B cell (primary cell): Measurements from ENCODE around the gene COL10A1. TPM values are rescaled to one million over a fixed set of nuclear protein-coding genes. Genes with fewer than 3 reads are reported as not detected.

ENCODE experiments used
- ATAC-seq: fragments of 200-7000 bp; cut with Tn5 transposase; one replicate; pipeline ENCODE4 v1.10.0; 2021; ENCODE audit warnings: low read depth, mild to moderate bottlenecking, moderate number of reproducible peaks, moderate library complexity
- CTCF ChIA-PET: fragments of 350-600 bp; sonication (Branson Sonifier 250); formaldehyde crosslinking; loops from one replicate; lab custom pipeline; 2021; ENCODE audit warnings: antibody characterized with exemption, inconsistent platforms; lab: Charles Lee
- POLR2A ChIA-PET: fragments of 350-600 bp; sonication (Branson Sonifier 250); formaldehyde crosslinking; loops from one replicate; lab custom pipeline; 2021; ENCODE audit warnings: antibody characterized with exemption; lab: Charles Lee
- DNase-seq: peaks from one replicate; pipeline ENCODE4 v3.0.0; 2013
- H2AFZ ChIP-seq: 2 replicates; pipeline ENCODE4 v1.6.1; 2012; ENCODE audit warnings: mild to moderate bottlenecking, low read depth, low read length; ENCODE audit not compliant: insufficient read depth, poor library complexity, severe bottlenecking
- H3K27ac ChIP-seq, 2 donors: 1 replicate in 1 of 2; 2 replicates in 1 of 2; pipeline ENCODE4 v1.5.1; 2012 to 2013; ENCODE audit warnings: low read length in 2 of 2, mild to moderate bottlenecking in 2 of 2, moderate library complexity in 1 of 2
- H3K27me3 ChIP-seq, 4 experiments: fragments of 200-600 bp in 1 of 4; sonication (generic) in 1 of 4; replicated peaks in 1 of 4; 1 replicate in 2 of 4; 2 replicates in 2 of 4; pipeline versions ENCODE4 v1.6.1 to v1.7.0; 2013 to 2016; ENCODE audit warnings: low read length in 3 of 4, mild to moderate bottlenecking in 2 of 4, mixed read lengths in 1 of 4, moderate library complexity in 1 of 4; ENCODE audit not compliant: insufficient read depth in 4 of 4, control insufficient read depth in 3 of 4; ENCODE audit errors: control extremely low read depth in 1 of 4
- H3K36me3 ChIP-seq, 2 experiments: replicated peaks in 1 of 2; 1 replicate in 1 of 2; 2 replicates in 1 of 2; pipeline versions ENCODE4 v1.6.1 to v1.7.1; 2013; ENCODE audit warnings: low read length in 1 of 2; ENCODE audit not compliant: insufficient read depth in 2 of 2, control insufficient read depth in 1 of 2; ENCODE audit errors: control extremely low read depth in 1 of 2, extremely low read depth in 1 of 2
- H3K4me1 ChIP-seq, 2 donors: fragments of 200-600 bp in 1 of 2; sonication (generic) in 1 of 2; 1 replicate in 1 of 2; 2 replicates in 1 of 2; pipeline versions ENCODE4 v1.5.1 to v1.6.1; 2013 to 2017; ENCODE audit warnings: low read length in 2 of 2; ENCODE audit not compliant: control insufficient read depth in 2 of 2, insufficient read depth in 2 of 2
- H3K4me2 ChIP-seq: replicated peaks from 2 replicates; pipeline ENCODE3; 2012; ENCODE audit warnings: mild to moderate bottlenecking, low read depth, low read length; ENCODE audit not compliant: poor library complexity, severe bottlenecking
- H3K4me3 ChIP-seq, 5 experiments: fragments of 200-600 bp in 1 of 5; sonication (generic) in 1 of 5; 1 replicate in 3 of 5; 2 replicates in 2 of 5; pipeline versions ENCODE4 v1.5.1 to v1.7.0; 2011 to 2016; ENCODE audit warnings: low read length in 4 of 5, mild to moderate bottlenecking in 4 of 5, low read depth in 2 of 5, control low read depth in 1 of 5, moderate library complexity in 1 of 5; ENCODE audit not compliant: insufficient read depth in 1 of 5; ENCODE audit errors: control extremely low read depth in 1 of 5, extremely low read depth in 1 of 5
- H3K79me2 ChIP-seq: fragments of 200-600 bp; sonication (generic); one replicate; pipeline ENCODE4 v1.6.0; 2016; ENCODE audit warnings: low read length; ENCODE audit not compliant: control insufficient read depth, insufficient read depth
- H3K9ac ChIP-seq: fragments of 200-600 bp; sonication (generic); 2 replicates; pipeline ENCODE4 v1.6.1; 2017; ENCODE audit warnings: mild to moderate bottlenecking, low read length, moderate library complexity
- H3K9me3 ChIP-seq, 3 donors: one replicate each; pipeline versions ENCODE4 v1.6.1 to v1.7.1; 2013; ENCODE audit warnings: low read length in 2 of 3; ENCODE audit not compliant: control insufficient read depth in 2 of 3, insufficient read depth in 1 of 3; ENCODE audit errors: control extremely low read depth in 1 of 3
- H4K20me1 ChIP-seq: 2 replicates; pipeline ENCODE4 v1.6.0; 2012; ENCODE audit warnings: mild to moderate bottlenecking, low read length; ENCODE audit not compliant: insufficient read depth, control insufficient read depth, poor library complexity, severe bottlenecking
- H3K27ac Mint-ChIP-seq: one replicate; pipeline ENCODE4 v1.8.0; 2021; ENCODE audit warnings: mixed read lengths
- H3K27me3 Mint-ChIP-seq: one replicate; pipeline ENCODE4 v1.8.0; 2021; ENCODE audit warnings: mixed read lengths
- H3K4me1 Mint-ChIP-seq: one replicate; pipeline ENCODE4 v1.8.0; 2021; ENCODE audit warnings: mixed read lengths
- H3K4me3 Mint-ChIP-seq: one replicate; pipeline ENCODE4 v1.8.0; 2021; ENCODE audit warnings: mixed read lengths
- H3K9me3 Mint-ChIP-seq: one replicate; pipeline ENCODE4 v1.8.0; 2022; ENCODE audit warnings: mixed read lengths; ENCODE audit not compliant: insufficient read depth
- EZH2 ChIP-seq: IDR thresholded peaks from 2 replicates; pipeline ENCODE4 v1.6.1; 2012; ENCODE audit warnings: borderline replicate concordance, low read depth, mild to moderate bottlenecking, moderate library complexity, low read length; ENCODE audit not compliant: insufficient read depth, poor library complexity, severe bottlenecking
- WGBS: methylation state at CpG from one replicate; pipeline ENCODE4 v1.1.5; 2013; ENCODE audit warnings: missing lambda C conversion rate; ENCODE audit not compliant: insufficient coverage; 5-methylcytosine and 5-hydroxymethylcytosine counted together
- intact Hi-C: fragments of 100-400 bp; cut with micrococcal nuclease; formaldehyde crosslinking; loops from one replicate; pipeline ENCODE4 v1.10.0; 2022
- polyA plus RNA-seq: library from polyadenylated mRNA; depleted of rRNA; stranded (reverse); fragments of >200 nt; gene quantifications from 2 replicates; pipeline ENCODE4 v1.2.3, GENCODE V29; 2012
- total RNA-seq, 2 donors: library from RNA; stranded (reverse); fragments of 120-200 nt in 1 of 2; gene quantifications; 1 replicate in 1 of 2; 2 replicates in 1 of 2; pipeline versions ENCODE4 v1.2.3 to v1.2.4, GENCODE V29; 2013 to 2022
- TF ChIP-seq, protein P1 (sequence below): fragments of 200-600 bp; IDR thresholded peaks from one replicate; pipeline ENCODE4 v1.8.0; 2022; ENCODE audit warnings: antibody characterized with exemption, mild to moderate bottlenecking

Gene COL10A1
- total and polyA plus RNA-seq, 2 donors (not counting 1 experiment from before 2014, with no cell fraction given): not detected

DNA sequence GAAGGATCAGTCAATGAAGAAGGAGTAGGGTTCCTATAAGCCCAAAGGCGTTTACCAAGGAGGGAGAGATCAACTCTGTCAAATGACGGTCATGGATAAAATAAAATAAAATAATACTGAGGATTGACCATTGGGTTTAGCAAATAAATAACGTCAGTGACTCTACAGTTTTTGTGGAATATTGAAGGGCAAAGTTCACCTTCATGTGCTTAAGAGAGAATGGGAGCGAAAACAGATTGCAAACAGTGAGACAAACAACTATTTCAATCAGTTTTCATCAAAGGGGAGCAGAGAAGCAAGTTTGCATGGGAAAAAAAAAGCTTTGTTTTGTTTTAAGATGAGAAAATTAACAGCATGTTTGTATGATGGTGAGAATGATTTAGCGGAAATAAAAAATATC, 42.9 kb downstream of the COL10A1 start:
- peaks cover 16% of the 10 kb centered on the region for H3K27me3 Mint-ChIP-seq
- WGBS: 96% methylated on average over 3 of the region's 5 CpGs
- TF ChIP-seq, protein P1, sequence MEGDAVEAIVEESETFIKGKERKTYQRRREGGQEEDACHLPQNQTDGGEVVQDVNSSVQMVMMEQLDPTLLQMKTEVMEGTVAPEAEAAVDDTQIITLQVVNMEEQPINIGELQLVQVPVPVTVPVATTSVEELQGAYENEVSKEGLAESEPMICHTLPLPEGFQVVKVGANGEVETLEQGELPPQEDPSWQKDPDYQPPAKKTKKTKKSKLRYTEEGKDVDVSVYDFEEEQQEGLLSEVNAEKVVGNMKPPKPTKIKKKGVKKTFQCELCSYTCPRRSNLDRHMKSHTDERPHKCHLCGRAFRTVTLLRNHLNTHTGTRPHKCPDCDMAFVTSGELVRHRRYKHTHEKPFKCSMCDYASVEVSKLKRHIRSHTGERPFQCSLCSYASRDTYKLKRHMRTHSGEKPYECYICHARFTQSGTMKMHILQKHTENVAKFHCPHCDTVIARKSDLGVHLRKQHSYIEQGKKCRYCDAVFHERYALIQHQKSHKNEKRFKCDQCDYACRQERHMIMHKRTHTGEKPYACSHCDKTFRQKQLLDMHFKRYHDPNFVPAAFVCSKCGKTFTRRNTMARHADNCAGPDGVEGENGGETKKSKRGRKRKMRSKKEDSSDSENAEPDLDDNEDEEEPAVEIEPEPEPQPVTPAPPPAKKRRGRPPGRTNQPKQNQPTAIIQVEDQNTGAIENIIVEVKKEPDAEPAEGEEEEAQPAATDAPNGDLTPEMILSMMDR: no peak
- no peak for TF ChIP-seq EZH2

DNA sequence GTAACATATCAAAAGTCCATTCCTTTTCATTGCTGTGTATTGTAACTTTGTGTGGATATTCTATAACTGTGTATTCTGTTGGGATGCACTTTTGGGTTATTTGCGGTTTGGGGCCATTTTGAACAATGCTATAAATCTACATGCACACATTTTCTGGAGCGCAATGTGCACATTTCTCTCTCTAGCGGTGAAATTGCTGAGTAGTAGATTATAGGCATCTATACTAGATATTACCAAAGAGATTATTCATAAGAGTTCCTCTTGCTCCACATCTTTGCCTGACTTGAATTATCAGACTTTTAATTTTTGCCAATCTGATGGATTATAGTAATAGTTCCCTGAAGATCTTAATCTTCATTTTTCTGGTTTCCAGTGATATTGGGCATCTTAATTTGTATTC, 47.0 kb downstream of the COL10A1 start:
- Histone ChIP-seq H3K4me2 (no peak overlapping the region), H3K36me3 (no peaks in the 10 kb centered on the region), H3K9ac (no peak overlapping the region), H3K27me3 (peaks cover 0 to 6% (median 1%) of the 10 kb centered on the region in 4 experiments), H3K27ac (no peak overlapping the region), H3K4me1 (no peaks in the 10 kb centered on the region), H2AFZ (no peak overlapping the region), H4K20me1 (no peaks in the 10 kb centered on the region), H3K4me3 (no peak overlapping the region), H3K9me3 (no peaks in the 10 kb centered on the region), H3K79me2 (no peaks in the 10 kb centered on the region)
- no peak overlapping the region for H3K4me3 Mint-ChIP-seq
- WGBS: no CpG with 5 or more reads among the region's 3 CpGs
- ChIA-PET POLR2A (no interaction called here), CTCF (interaction anchor here (1.1 to 2.2 kb wide), 2 partner anchors 18 to 67 kb away, joined by 4 to 10 read pairs; no protein-coding TSS in a partner anchor)
- ATAC-seq (no peak), DNase-seq (no peak)
- H3K27me3 Mint-ChIP-seq: peaks cover 16% of the 10 kb centered on the region
- intact Hi-C loops: no loop called here
- no peaks in the 10 kb centered on the region for H3K9me3 Mint-ChIP-seq
- no peaks in the 10 kb centered on the region for H3K4me1 Mint-ChIP-seq
- TF ChIP-seq EZH2: no peak
- TF ChIP-seq, protein P1: no peak
- no peak overlapping the region for H3K27ac Mint-ChIP-seq

More for the DNA sequence above, 42.9 kb downstream of the COL10A1 start:
- Histone ChIP-seq H2AFZ (no peak overlapping the region), H3K4me1 (peaks cover 9% of the 10 kb centered on the region in 2 donors), H3K27me3 (peaks cover 0 to 6% (median 1%) of the 10 kb centered on the region in 4 experiments), H3K36me3 (no peaks in the 10 kb centered on the region), H3K9me3 (no peaks in the 10 kb centered on the region), H4K20me1 (no peaks in the 10 kb centered on the region), H3K4me3 (no peak overlapping the region), H3K4me2 (no peak overlapping the region), H3K79me2 (no peaks in the 10 kb centered on the region), H3K27ac (no peak overlapping the region), H3K9ac (no peak overlapping the region)
- ATAC-seq: no peak
- intact Hi-C loops: no loop called here
- no peak for DNase-seq
- H3K4me3 Mint-ChIP-seq: no peak overlapping the region
- POLR2A ChIA-PET: no interaction called here
- no peaks in the 10 kb centered on the region for H3K9me3 Mint-ChIP-seq
- peaks cover 15% of the 10 kb centered on the region for H3K4me1 Mint-ChIP-seq
- H3K27ac Mint-ChIP-seq: no peak overlapping the region
- CTCF ChIA-PET: interaction anchor here (1.3 kb wide), 1 partner anchor 70 kb away, joined by 4 read pairs; no protein-coding TSS in a partner anchor
